OCI-LY1 (cell line): ENCODE data around the gene NKAIN4.

Experiments
- EZH2 ChIP-seq: fragments of 200-600 bp; sonication (generic), shearing (Covaris generic); IDR thresholded peaks from 2 replicates; pipeline ENCODE4 v1.8.0; 2017; ENCODE audit warnings: borderline replicate concordance, mixed run types, mild to moderate bottlenecking, antibody characterized with exemption, low read length, moderate library complexity, mixed read lengths
- TF ChIP-seq, protein P1 (sequence below): fragments of 200-600 bp; sonication (generic), shearing (Covaris generic); IDR thresholded peaks from 2 replicates; pipeline ENCODE4 v1.5.1; 2017; ENCODE audit warnings: mild to moderate bottlenecking, antibody characterized with exemption, low read length, moderate library complexity, mixed read lengths

DNA sequence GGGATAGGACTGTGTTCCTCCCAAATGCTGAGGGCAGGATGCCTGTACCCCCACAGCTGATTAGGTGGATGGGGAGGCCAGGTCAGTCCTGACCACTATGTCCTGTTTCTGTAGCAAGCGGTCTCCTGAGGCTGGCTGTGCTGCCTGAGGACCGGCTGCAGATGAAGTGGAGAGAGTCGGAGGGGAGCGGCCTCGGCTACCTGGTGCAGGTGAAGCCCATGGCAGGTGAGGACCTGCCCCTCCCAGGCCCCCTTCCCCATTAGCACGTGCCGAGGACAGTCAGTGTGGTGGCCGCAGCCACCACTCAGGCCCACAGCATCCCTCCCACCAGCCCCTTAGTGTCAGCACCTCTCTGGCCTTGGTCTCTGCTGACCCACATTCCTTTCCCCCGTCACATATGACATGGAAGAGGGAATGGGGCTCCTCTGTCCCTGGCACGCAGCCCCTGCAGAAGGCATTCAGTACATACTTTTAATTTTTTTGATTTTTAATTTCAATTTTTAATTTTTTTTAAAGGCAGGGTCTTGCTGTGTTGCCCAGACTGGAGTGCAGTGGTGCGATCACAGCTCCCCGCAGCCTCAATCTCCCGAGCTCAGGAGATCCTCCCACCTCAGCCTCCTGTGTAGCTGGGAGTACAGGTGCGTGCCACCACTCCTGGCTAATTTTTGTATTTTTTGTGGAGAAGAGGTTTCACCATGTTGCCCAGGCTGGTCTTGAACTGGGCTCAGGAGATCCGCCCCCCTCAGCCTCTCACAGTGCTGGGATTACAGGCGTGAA lies 43.7 kb upstream of the NKAIN4 start:
- TF ChIP-seq EZH2 = no peak
- TF ChIP-seq, protein P1, sequence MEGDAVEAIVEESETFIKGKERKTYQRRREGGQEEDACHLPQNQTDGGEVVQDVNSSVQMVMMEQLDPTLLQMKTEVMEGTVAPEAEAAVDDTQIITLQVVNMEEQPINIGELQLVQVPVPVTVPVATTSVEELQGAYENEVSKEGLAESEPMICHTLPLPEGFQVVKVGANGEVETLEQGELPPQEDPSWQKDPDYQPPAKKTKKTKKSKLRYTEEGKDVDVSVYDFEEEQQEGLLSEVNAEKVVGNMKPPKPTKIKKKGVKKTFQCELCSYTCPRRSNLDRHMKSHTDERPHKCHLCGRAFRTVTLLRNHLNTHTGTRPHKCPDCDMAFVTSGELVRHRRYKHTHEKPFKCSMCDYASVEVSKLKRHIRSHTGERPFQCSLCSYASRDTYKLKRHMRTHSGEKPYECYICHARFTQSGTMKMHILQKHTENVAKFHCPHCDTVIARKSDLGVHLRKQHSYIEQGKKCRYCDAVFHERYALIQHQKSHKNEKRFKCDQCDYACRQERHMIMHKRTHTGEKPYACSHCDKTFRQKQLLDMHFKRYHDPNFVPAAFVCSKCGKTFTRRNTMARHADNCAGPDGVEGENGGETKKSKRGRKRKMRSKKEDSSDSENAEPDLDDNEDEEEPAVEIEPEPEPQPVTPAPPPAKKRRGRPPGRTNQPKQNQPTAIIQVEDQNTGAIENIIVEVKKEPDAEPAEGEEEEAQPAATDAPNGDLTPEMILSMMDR = no peak
